Hindlimb muscle (tissue), 1 donor: Measurements from ENCODE around the gene DRD3. TPM values are rescaled to one million over a fixed set of nuclear protein-coding genes. Genes with fewer than 3 reads are reported as not detected.

Experiments used
- DNase-seq: peaks from one replicate; pipeline ENCODE4 v3.0.0-alpha.2; 2013
- polyA plus RNA-seq: library from polyadenylated mRNA; unstranded; fragments of 120-200 nt; gene quantifications from one replicate; pipeline ENCODE4 v1.2.1, GENCODE V29; 2013; ENCODE audit not compliant: insufficient read length

Gene DRD3
- polyA plus RNA-seq, 1 donor, result not detected

DNA sequence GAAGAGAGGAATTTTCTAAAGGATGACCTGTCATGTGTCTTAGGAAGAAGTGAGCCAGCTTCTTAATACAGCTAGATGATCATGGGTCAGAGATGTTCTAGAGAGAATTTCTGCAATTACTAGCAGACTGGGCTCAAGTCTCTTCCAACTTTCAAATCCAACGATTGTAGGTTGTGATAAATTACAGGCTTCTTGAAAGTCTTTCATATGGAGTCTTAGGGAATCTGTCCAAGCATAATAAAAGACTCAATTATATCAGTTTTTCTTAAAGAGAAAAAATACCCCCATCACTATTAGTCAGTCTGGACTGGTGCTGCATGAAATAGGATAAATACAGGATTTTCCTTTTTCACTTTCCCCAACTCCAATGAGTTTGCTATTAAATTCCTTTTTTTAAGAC, 59.1 kb downstream of the DRD3 start:
- DNase-seq, result no peak

DNA sequence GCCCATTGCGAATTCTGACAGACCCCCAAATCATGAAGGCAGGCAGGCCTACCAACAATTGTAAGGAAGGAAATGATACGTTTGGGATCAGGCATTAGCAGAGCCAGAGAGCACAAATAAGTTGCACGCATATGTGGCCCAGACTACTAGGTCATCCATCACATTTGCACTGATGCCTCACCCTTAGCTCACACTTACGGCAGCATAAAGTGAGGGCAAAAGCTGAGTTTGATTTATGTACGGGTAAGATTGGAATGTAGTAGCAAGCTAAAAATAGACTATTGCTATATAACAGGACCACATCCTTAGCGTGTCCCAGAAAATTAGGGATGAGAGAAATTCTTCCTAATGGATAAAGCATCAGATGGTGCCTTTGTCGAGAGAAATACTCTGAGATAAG, 63.7 kb downstream of the DRD3 start:
- no peak for DNase-seq

DNA sequence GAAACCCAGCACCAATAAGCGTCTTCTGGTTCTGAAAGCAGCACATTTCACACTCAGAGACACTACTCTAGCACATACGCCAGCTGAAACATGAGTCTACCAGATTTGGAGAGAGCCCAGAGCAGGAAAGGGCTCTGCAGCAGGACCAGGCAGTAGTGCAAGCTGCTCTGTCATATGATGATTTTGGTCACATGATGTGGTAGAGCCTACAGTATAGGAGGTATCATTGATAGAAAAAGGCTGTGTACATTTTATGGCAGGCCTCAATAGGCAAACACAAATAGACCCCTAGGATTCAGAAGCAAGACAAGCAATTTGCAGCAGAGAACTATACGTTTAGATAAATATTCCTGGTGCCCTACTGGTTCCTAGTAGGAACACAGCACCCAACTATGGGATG, 64.1 kb downstream of the DRD3 start:
- no peak for DNase-seq

DNA sequence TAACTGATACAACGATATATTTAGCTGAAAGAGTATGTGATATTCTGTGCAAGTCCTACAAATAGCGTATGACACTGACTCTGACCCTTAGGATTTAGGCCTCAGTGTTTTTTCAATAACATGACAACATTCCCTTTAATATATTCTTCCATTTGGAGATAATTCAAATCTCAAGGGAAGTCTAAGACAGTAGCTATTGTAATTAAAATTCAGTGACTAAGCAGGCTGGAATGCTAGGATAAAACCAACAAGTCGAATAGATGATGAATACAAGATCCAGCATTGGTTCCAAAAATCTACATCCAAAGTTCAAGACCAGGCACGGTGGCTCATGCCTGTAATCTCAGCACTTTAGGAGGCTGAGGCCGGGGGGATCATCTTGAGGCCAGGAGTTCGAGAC, 66.2 kb downstream of the DRD3 start:
- DNase-seq, result no peak

DNA sequence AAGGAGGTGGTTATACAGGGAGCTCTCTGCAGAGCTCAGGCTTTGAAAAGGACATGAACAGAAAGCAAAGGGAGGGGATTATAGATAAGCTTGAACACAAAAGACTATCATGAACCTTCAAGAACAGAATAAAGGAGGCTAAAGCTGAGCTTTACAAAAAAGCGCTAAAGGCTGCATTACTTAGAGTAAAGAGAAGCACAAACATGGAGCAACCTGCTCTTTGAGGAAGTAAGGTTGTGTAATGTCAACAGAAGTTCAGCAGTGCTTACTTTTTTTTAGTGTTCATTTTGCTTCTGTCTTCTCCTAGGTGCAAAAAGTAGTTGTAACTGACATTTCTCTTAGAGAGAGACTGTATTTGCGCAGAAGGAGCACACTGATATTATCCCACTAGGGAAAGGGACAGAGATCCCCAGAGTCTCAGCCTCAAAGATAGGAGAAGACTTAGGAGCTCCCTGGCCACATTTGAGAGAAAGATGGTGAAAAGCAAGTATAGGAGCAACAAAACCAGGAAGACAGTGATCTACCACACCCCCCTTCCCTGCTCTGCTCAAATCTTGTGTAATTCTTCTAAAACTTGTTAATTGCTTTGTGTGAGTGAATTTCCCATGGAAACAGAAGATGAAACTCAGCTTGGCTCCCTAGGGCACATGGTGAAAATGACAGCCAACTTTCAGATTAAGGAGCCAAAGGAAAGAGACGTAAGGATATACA, 67.6 kb downstream of the DRD3 start:
- DNase-seq, result no peak

DNA sequence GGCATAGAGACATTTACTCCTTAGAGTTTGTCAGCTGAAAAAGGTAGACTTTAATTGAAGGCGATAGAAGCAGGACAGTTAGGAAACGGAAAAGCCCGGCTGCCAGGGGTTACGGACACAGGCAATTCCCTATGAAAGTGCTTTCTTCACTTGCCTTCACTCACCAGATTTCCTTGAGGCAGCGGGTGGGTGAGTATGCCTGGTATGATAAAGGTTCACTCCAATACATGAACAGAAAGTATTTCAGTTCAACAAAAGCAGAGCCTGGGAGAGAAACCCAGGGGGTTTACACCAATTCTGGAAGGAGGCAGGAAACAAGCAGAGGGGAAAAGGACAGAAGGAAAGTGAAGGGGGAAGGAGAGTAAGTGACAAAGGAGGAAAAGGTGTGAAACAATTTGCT, 68.4 kb downstream of the DRD3 start:
- DNase-seq, result no peak

DNA sequence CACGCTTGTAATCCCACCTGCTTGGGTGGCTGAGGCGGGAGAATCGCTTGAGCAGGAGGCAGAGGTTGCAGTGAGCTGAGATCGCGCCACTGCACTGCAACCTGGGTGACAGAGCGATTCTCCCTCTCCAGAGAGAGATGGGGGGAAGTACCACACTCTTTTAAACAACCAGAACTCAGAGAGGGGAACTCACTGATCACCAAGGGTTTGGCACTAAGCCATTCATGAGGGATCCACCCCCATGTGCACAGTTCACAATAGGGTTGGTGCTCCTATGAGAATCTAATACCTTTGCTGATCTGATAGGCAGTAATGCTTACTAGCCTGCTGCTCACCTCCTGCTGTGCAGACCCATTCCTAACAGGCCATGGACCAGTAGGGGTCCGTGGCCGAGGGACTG, 70.7 kb downstream of the DRD3 start:
- no peak for DNase-seq

DNA sequence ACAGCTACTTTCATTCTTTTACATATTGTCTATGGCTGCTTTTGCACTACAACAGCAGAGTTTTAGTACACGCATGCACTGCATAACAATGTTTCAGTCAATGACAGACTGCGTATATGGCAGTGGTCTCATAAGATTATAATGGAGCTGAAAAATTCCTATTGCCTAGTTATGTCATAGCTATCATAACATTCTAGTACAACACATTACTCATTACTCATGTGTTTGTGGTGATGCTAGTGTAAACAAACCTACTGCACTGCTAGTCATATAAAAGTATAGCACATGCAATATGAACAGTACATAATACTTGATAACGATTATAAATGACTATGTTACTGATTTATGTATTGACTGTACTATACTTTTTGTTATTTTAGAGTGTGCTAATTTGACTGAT, 74.4 kb downstream of the DRD3 start:
- DNase-seq, result no peak

DNA sequence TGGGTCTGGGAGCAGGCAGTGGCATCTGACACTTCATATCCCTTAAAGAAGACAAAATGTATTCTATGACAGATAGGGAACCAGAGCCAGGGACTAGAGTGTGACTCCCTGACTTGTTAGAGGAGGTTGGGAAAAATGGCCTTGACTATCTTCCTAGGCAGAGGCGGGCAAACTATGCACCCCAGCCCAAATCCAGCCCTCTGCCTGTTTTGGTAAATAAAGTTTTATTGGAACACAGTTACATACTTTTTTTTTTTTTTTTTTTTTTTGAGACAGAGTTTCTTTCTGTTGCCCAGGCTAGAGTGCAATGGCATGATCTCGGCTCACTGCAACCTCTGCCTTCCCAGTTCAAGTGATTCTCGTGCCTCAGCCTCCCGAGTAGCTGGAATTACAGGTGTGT, 75.0 kb downstream of the DRD3 start:
- DNase-seq, result no peak

DNA sequence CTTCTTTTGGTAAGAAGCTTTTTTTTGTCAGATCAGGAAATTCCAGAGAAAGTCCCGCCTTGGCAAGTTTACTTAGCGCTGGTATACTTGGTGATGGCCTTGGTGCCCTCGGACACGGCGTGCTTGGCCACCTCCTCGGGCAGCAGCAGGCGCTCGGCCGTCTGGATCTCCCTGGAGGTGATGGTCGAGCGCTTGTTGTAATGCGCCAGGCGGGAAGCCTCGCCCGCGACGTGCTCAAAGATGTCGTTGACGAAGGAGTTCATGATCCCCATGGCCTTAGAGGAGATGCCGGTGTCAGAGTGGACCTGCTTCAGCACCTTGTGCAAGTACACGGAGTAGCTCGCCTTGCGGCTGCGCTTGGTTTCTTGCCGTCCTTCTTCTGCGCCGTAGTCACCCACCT, 75.7 kb downstream of the DRD3 start:
- DNase-seq, result no peak

DNA sequence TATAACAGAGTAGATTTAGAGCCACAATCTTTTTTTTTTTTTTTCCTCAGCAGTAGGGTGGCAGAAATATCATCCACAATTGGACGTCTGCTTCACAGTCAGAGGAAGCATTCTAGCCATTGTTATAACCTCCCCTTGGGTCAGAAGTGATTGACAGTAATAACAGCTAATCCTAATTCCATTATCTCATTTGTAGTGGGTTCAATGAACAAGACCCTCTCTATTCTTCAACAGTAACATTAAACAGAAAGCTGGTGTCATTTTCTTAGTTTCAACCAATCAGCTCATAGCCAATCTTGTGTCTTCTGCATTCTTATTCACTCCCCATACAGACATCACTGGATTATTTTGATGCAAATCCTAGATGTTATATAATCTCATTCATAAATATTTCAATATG, 77.8 kb downstream of the DRD3 start:
- DNase-seq, result no peak

DNA sequence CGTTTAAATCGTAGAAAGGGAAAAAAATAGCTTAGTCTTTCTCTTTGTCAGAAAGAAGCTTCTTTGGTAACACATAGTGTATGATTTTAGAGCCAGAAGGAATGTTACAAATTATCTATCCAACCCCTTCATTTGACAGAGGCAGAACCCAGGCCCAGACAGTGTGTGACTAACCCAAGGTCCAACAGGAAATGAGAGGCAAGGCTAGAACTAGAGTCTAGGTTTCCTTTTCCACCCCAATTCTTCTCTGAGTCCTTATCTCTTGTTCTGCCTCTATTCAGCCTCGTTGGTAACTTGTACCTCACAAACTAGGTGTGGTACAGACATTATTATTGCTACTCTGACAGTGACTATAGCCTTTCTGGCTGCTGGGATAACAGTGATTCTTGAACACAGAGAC, 83.1 kb downstream of the DRD3 start:
- no peak for DNase-seq

DNA sequence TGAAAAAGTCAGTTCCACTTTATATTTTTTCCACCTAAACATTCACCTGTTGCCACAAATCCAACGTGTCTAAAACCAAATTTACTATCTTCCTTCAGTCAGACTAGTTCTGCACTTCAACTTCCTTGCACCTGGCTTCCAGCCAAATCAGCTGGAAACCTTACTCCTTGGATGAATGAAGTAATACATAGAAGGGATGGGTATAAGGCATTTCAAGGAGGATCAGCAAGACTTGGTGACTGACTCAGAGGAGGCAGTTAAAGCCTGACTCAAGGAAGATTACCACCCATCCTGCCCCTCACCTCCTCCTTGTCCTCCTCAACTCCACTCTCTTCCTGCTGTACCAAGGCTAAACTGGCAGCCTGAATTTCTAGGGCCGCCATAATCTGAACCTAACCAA, 85.3 kb downstream of the DRD3 start:
- peak; percentile 25 for DNase-seq

DNA sequence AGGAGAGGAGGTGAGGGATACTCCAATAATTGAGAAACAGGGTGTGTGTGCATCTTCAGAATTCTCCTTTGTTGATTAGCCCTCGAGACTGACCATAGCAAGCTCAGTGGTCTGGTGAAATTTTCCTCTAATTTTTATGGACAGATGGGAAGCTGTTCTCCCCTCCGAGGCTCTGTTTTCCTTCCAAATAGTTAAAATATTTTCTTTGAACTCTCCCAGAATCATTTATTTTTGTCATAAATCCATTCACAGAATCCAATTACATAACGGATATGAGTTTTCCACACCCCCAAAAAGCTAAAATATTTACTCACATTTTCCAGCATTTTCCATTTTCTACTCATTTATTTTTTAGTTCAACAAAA, 85.9 kb downstream of the DRD3 start:
- DNase-seq, result no peak

DNA sequence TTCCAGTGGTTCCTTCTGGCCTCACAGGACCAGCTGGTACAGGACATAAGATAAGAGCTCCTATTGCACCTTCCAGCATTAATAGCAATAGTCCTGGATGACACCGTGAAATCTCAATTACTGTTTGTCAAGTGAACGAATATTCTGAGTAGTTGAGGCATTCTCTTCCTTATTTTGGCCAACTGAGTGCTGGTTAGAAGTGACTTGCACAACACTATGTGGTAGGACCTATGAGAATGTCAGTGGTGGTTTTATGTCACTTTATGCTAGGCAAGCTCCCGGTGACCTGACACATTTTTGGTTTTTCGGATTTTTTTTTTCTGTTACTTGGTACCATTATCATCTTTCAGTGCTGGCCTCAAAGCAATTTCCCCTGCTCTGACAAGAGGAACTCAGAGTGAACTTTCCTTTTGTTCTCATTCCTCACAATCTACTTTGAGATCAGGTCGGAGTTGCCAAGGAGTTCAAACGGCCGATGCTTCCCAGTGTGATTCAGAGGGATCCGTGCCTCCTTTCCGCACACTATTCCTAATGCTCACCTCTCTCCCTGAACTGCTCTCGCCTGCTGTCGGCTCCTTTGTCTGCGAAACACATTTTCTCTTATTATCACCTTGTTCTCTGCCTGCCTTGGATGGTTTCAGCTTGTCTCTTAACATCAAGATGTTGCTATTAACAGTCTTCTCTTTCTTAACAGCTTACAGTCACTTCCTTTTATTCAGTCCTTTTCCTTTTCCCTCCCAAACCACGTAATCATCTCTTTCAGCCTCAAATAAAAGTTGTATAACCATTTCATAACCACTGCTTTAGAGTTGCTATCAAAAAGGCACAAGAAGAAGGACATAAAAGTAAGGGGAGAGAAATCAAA, 86.5 kb downstream of the DRD3 start:
- DNase-seq, result no peak

DNA sequence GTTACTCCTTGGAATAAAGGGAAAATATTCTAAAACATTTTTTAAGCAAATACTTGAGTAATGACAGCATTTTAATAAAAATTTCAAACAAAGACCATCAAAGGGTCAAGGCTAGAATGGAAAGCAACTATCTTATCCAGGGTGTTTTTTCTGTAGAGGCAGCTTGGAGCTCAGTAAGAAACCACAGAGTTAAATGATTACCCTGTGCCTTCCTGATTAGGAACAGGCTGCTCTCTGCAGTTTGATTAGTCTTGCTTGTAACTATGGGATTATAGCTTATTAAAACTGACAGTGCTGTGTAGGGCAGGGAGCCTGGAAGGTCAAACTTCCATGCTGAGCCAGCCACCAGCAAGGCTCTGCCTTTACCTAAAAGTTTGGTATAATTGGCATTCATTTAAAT, 89.2 kb downstream of the DRD3 start:
- DNase-seq, result no peak

DNA sequence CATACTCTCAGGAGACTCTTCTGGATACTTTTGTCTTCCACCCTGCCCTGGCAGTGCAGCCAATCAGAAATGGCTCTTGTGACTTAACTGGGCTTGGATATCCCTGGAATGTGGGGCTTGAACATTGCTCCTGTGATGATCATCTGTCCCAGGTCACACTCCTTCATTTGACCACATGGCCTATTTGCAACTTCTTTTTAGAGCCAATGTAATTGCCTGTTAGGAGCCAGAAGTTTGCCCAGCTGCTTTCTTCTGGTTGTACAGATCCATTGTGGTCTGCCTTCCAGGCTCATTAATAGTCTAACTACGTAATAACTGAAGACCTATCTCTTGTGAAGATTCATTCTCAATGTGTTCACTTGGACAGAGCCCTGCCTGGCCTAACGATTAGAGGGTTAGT, 92.5 kb downstream of the DRD3 start:
- DNase-seq, result no peak

DNA sequence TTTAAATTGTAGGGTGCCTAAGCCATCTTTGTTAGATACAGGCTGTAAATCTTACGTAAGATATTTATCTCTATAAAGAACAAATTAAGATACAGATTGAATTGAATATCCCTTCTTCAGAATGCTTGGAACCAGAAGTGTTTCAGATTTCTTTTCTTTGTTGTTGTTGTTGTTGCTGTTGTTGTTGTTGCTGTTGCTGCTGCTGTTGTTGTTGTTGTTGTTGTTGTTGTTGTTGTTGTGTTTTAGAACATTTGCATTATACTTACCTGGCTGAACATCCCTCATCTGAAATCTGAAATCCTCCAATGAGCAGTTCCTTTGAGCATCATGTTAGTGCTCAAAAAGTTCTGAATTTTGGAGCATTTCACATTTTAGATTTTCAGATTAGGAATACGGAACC, 95.7 kb downstream of the DRD3 start:
- DNase-seq, result no peak

DNA sequence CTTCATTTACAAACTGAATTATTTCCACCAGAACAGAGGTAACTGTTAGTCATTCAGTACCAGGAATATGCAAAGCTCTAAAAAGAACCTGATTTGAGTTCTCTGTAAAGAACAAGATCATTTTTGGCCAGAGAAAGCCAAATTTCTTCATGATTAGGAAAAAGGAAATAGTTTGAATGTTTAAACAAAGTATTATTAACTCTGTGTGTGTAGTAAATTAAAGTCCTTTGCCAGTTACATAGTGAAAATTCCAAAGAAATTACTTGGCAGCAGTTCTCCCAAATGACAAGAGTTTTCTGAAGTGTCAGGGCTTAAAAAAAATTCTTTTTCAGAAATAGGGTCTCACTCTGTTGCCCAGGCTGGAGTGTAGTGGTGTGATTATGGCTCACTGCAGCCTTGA, 97.8 kb downstream of the DRD3 start:
- no peak for DNase-seq

DNA sequence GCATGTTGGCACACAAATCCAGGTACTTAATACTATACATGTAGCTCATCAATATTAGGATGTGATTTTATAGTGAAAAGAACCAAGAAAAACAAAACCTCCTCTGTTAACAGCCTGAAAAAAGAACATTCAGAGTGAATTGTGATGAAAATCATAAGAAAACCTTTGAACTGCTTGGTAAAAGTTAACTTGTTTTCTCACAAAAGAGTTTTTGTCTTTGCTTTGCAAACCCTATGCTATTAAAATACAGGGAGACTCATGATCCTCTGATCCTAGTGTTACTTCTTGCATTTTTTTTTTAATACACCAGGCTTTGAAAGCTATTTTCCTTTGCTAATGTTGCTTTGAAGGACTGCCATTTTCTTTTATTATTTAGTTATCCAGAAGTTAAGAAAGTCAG, 98.7 kb downstream of the DRD3 start:
- no peak for DNase-seq

DNA sequence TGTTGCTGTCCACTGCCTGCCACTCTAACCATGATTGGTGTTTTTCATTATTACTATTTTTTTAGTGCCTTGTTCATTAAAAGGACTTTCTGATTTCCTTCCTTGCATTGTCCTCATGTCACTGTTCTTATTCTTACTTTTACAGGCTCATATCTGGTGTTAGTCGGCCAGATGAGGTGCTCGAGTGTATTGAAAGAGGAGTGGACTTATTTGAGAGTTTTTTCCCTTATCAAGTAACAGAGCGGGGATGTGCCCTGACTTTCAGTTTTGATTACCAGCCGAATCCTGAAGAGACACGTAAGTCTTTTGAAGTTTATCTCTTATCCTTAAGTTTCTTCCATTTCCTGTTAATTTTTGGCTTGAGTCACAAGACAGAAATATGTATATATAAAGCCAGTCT, 99.1 kb downstream of the DRD3 start:
- no peak for DNase-seq

DNA sequence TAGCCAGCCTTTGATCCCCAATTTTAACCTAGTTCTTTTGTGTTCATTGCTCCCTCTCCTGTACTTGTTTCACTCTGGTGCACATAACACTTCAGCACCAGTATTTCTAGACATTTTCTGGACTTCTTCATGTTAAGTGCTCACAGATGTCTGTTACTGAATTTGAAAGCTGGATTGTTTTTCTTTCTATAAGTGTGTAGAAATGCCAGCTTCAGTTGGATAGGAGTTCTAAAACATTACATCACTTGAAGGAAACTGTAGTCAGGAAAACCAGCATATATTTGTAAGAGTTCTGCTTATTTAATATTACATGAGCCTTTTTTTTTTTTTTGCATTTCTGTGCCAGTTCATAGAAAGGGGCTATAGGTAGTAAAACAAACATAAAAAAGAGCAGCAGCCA, 100.7 kb downstream of the DRD3 start:
- DNase-seq, result no peak
